HG02623 (cell line): ENCODE results near the gene SYCE3.
"Not testable (repeated sequence)": the region's sequence is repeated elsewhere in the genome, so short reads cannot be mapped to it uniquely, and the experiment has no call there.

ENCODE experiments used
- ATAC-seq: cut with Tn5 transposase; IDR thresholded peaks from one replicate; pipeline ENCODE4 v1.9.1; 2021; ENCODE audit warnings: moderate library complexity; ENCODE audit not compliant: unreplicated experiment

The SYCE3 gene, protein sequence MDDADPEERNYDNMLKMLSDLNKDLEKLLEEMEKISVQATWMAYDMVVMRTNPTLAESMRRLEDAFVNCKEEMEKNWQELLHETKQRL

DNA sequence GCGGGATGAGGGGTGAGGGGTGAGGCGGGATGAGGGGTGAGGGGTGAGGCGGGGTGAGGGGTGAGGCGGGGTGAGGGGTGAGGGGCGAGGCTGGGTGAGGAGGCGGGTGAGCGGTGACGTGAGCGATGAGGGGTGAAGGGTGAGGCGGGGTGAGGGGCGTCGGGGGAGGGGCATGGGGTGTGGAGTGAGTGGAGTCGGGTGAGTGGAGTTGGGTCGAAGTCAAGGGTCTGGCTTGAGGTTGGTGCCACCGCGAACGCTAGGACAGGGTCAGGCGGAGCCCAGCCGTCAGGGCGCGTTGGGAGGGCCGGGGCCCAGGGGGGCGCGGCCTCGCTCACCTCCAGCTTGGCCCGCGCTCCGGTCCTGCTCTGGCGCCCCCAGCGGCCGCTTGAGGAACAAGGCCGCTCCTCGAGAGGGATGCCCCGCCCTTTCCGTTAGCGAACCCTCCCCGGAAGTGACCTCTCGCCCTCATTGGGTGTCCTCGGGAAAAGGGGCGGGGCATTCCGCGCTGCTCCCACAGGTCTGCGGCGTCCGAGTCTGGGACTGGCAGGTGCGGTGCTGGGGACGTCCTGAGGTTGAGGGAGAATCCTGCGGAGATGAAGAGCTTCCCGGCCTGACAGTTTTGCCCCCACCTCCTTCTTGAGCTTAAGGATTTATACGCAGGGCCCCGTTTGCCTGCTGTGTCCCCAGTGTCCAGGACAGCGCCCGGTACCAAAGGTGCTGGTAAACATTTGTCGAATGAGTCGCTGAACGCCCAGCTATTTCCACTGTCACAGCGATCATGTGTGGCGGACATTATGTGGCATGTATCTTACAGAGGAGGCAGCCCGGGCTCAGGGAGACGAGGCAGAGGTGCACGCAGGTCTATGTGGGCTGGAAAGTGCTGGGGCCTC, at the start of gene SYCE3:
TSS of gene SYCE3 (minus strand) at position 397 of the 890 bp plus-strand sequence. CDS start 6,514 bp downstream, outside the sequence.
- peak; percentile 82 for ATAC-seq

DNA sequence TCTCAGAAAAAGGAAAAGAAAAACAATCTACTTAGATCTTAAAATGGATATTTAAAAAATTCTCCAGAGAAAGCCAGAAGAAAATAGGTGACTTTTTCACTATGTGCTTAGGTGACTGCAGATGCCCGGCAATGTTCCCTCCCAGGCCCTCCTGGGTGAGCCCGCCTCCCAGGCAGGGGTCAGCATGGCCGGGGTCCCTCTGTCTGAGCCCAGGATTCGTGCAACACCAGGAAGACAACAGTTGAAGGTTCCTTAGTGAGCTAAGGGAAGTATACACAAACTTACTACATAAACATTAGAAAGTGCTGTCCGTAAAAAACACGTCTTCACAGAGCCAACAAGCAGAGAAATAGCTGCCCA, 49.4 kb upstream of the SYCE3 start:
- ATAC-seq: no peak

DNA sequence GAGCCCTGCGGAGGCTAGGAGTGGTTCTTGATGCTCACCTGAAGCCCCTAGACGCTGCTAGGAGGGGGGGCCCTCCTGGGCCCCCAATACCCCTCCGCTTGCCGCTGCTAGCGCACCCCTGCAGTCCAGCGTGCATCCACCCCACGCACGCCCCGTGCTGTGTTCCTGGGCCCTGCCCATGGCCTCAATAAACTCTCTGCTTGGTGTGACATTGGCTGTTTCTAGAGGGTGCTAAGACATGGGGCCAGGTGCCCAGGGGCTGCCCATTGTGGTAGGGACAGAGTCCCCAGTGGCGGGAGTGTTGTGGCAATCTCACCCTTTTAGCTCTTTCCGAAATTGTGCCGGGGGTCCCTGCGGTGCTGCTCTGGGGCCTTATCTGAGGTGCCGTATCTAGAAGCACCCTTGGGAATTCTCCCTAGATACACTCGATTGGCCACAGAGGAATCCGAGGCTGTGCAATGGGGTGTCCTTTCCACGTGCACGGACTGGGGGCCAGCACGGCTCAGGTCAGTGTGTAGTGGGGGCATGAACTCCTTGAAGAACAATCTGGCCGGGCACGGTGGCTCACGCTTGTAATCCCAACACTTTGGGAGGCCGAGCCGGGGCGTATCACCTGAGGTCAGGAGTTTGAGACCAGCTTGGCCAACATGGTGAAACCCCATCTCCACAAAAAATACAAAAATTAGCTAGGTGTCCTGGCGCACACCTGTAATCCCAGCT, 48.8 kb upstream of the SYCE3 start:
- ATAC-seq: no peak

DNA sequence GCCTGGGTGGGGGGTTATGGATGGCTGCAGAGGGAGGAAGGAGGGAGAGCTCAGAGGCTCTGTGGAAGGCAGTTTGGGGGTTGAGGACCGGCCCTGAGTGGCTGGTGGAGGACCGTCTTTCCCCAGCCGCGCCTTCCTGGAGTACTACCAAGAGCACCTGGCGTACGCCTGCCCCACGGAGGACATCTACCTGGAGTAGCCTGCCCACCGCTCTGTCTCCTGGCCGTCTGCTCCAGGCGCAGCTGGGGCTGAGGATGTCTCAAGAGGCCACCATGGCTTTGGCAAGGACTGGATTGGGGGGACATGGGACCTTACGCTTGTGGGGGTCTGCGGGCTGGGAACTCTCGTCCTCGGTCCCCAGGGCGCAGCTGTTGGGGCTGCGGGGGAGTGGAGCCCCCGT, 47.9 kb upstream of the SYCE3 start:
- ATAC-seq: no peak

DNA sequence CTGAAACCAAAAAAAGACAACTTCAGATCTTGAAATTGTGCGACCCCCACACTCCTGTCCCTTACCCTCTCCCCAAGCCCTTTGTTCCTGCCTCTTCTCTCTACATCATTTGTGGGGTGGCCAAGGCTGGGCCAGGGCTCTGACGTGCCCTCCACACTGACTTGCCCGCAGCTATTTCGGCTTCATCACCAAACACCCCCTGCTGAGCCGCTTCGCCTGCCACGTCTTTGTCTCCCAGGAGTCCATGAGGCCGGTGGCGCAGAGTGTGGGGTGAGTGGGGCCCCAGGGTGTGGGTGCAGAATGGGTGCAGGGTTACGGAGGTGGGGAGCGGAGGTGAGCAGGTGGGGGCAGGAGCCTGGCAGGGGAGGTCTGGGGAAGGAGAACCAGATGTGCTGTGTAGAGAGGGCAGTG, 47.3 kb upstream of the SYCE3 start:
- ATAC-seq: no peak

DNA sequence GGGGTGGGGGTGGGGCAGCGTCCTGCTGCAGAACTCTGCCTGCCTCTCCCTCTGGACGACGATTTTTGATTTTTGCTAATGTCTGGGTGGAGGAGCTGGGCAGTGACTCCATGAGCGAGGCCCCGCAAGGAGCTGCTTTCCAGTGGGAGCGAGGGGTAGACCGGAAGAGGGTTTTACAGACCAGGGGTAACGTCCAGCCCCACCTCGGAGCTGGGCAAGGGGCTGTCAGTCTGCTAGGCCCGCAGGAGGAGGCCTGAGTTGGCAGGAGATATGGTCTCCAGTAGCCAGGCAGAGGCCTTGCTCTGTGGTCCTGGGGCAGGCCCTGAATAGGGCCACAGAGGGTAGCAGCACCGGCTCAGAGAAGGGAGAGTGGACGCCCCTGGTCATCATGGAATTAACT, 46.9 kb upstream of the SYCE3 start:
- ATAC-seq: no peak

DNA sequence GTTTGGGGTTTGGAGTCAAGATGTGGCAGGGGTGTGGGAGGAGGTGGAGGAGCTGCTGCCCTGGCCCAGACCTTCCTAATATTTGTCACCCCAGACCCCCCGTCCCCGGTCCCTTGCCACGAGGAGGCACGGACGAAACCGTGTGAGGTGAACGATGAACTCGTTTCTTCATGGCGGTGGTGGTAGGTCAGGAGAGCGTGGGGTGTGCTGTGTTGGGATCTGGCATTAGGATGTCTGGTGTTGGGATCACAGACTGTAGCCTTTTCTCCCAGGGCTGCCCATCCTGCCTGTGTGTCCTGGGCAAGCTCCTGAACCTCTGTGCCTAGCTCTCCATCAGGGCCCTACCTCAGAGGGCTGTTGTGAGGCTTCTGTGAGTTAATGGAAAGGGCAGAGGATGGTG, 46.3 kb upstream of the SYCE3 start:
- ATAC-seq: no peak

DNA sequence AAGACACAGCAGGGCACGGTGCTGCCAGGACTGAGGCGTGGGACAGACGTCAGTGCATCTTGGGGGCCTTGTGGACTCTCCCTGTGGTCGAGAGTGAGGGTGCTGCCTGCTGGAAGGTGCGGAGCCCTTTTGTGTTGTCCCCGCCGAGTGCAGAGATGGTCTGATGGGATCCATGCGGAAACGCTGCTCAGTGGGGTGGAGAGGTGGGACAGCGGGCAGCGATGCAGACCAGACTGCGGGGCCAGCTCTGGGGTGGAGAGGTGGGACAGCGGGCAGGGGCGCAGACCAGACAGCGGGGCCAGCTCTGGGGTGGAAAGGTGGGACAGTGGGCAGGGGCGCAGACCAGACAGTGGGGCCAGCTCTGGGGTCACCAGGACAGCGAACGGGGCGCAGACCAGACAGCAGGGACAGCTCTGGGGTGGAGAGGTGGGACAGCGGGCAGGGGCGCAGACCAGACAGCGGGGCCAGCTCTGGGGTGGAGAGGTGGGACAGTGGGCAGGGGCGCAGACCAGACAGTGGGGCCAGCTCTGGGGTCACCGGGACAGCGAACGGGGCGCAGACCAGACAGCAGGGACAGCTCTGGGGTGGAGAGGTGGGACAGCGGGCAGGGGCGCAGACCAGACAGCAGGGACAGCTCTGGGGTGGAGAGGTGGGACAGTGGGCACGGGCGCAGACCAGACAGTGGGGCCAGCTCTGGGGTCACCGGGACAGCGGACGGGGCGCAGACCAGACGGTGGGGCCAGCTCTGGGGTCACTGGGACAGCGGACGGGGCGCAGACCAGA, 45.5 kb upstream of the SYCE3 start:
- ATAC-seq: not testable (repeated sequence)

DNA sequence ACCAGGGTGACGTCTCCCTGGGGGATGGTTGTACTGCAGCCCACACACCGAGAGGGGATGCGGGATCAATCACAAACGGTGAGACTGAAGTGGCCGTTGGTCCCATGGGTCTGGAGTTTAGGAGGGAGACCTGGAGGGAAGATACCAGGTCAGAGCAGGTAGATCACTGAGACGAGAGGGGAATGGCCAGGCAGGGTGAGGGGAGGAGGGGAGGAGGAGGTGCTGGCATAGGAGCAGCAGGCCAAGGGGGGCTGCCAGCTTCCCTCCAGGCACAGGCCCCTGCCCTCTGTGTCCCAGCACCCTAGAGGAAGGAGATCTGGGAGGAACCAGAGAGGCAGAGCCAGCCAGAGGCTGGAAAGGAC, 44.9 kb upstream of the SYCE3 start:
- no peak for ATAC-seq

DNA sequence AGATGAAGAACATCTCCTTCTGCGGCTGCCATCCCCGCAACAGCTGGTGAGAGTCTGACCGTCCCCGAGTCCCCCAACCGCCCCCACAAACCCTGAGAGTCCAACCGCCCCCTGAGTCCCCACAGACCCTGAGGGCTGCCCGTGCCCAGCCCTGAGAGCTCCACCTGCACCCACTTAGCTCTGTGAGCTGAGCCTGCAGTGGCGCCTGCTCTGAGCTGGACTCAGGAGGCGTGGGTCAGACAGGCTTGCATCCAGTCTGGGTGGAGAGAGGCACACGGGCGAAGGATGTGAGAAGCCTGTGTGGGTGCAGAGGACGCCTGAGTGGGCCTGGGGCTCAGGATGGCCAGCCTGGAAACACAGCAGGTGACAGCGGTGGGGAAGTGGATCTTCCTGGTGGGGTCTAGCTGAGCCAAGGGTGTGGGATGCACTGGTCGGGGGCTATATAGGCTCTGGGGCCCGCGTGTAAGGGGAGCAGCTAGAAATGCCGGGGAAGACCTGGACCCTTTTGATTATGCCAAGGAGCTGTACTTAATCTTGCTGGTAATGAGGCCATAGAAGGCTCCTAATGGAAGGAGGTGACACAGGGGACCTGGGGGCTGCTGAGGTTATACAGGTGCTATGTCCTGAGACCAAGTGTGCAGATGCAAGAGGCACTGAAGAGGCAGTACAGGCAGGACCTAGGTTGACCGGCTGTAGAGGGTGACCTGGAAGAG, 44.4 kb upstream of the SYCE3 start:
- ATAC-seq: no peak

DNA sequence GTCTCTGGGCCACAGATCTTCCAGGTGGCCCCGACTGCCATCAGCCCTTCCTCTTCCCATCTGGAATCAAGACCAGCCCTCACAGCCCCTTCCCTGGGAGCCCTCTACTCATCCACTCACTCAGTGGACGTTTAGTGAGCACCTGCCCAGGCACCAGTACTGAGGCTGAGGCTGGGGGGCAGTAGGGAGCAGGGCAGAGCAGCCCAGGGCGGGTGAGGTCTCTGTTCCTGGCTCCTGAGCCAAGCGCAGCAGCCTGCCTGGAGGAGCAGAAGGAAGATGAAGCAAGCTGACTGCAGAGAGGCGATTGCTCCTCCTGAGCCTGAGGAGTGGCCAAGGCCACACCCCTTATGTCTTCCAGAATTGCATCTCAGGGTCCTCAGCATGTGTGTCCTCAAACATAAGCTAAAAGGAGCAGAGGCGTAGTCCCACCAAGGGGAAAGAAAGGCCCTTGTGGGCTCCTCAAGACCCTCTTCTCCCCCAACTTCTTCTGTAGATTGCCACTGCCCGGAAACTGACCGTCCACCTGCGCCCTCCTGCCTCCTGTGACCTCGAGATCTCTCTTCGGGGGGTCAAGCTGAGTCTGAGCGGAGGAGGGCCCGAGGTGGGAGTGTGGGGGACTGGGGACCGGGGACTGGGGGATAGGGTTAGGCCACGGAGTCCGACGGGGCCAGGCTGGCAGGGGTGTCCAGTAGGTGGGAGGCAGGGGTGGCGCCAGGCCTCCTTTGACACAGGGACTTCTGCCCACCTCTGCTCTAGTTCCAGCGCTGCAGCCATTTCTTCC, 43.6 kb upstream of the SYCE3 start:
- no peak for ATAC-seq

DNA sequence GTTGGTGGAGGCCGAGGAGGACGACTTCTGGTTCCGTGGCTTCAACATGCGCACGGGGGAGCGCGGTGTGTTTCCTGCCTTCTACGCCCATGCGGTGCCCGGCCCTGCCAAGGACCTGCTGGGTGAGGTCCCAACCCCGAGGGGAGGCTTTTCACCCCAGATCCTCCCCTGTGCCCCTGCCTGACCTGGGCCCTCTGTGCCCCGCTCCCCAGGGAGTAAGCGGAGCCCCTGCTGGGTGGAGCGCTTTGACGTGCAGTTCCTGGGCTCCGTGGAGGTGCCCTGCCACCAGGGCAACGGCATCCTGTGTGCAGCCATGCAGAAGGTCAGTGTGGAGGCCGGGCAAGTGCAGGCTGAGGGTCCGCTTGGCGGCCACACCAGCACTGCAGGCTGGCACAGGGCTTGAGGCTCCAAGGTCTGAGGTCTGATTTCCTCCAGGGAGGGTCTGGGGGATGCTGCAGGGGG, 42.9 kb upstream of the SYCE3 start:
- no peak for ATAC-seq

DNA sequence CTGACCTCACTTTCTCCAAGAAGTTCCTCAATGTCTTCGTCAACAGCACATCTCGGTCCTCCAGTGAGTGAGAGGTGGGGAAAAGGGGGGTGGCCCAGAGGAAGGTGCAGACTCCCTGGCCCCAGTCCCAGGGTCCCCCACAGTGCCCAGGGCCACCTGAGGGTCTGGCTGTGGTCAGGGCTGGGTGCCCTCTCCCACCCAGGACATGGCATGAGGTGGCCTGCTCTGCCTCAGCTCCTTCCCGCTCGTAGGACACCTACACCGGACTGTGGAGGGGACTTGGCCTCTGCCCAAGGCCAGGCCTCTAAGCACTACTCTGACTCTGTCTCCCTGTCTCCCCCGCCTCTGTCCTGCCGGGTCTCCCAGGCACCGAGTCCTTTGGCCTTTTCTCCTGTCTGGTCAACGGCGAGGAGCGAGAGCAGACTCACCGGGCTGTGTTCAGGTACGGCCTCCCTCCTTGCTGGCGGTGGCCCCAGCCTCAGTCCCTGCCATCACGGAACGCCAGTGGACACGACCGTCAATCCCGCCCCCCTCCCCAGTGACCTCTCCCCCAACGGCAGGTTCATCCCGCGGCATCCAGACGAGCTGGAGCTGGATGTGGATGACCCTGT, 42.4 kb upstream of the SYCE3 start:
- no peak for ATAC-seq

DNA sequence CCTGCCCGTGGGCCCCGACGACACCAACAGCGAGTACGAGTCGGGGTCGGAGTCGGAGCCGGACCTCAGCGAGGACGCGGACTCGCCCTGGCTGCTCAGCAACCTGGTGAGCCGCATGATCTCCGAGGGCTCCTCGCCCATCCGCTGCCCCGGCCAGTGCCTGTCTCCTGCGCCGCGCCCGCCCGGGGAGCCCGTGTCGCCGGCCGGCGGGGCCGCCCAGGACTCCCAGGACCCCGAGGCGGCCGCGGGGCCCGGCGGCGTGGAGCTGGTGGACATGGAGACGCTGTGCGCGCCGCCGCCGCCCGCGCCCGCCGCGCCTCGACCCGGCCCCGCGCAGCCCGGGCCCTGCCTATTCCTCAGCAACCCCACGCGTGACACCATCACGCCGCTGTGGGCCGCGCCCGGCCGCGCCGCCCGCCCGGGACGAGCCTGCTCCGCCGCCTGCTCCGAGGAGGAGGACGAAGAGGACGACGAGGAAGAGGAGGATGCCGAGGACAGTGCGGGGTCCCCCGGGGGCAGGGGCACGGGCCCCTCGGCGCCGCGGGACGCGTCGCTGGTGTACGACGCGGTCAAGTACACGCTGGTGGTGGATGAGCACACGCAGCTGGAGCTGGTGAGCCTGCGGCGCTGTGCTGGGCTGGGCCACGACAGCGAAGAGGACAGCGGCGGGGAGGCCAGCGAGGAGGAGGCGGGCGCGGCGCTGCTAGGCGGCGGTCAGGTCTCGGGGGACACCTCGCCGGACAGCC, 41.7 kb upstream of the SYCE3 start:
- ATAC-seq: no peak

DNA sequence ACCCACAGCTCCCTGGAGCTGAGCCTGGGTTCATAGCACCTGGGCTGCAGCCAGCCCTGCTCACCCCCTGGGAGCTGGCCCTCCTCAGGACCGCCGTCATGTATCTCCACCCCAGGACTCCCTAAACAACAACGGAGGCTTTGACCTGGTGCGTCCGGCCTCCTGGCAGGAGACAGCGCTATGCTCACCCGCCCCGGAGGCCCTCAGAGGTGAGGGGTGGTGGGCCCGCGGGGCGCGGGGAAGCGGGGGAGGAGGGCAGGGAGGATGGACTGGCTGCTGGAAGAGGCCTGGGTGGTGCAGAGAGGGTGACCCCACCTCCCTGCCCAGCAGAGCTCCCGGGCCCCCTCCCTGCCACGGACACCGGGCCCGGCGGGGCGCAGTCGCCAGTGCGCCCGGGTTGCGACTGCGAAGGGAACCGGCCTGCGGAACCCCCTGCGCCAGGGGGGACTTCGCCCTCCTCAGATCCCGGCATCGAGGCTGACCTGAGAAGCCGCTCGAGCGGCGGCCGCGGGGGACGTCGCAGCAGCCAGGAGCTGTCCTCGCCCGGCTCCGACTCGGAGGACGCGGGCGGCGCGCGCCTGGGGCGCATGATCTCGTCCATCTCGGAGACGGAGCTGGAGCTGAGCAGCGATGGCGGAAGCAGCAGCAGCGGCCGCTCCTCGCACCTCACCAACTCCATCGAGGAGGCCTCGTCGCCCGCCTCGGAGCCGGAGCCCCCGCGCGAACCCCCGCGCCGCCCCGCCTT, 41.0 kb upstream of the SYCE3 start:
- no peak for ATAC-seq

DNA sequence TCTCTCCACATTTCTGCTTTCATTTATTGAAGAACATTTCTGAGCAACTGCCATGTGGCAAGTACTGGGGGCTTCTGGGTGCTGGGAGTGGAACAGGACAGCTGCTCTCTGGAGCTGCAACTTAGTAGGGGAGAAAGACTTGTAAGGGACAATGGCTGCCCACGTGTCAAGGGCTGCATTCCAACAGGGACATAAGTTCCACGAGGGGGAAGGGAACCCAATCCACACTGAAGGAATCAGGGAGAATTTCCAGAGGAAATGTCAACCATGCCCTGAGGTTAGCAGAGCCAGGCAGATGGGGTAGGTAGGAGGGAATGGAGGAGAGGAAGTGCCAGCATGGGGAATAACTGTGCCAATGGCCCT, 39.6 kb upstream of the SYCE3 start:
- ATAC-seq: no peak

DNA sequence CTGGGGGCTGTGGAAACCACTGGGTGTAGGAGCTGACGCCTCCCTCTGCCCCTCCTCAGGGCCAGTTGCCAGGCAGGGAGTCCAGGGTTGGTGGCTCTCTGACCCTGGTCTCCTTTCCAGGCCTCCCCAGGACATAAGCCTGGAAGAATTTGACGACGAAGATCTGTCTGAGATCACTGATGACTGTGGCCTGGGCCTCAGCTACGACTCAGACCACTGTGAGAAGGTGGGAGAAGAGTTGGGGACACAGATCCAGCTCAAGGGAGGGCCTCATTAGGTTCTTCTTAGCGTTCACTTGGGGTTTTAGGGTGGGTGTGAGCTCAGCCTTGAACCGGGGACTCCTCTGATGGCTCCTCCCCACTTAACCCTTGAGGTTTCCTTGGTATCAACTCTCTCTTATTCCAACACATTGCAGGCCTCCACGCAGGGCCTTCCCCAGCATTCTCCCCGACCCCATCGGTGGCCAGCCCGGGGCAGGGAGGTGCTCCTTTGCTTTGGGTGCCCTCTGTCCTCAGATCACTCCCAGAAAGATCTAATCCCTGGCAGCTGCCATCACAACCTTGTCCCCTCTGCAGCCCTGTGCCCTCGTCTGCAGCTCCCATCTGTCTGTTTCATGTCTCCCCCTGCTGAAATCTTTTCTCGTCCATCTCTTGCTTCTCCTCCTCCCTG, 39.1 kb upstream of the SYCE3 start:
- no peak for ATAC-seq
